A549 (cell line): Measurements from ENCODE around the gene FBXO3. TPM values are rescaled to one million over a fixed set of nuclear protein-coding genes. Genes with fewer than 3 reads are reported as not detected.

ENCODE experiments used
- ATAC-seq, 2 experiments: fragments of 200-7000 bp in 1 of 2; fragments of >200 bp in 1 of 2; cut with Nextera tagmentation in 1 of 2; cut with Tn5 transposase in 1 of 2; 3 replicates each; pipeline versions ENCODE4 v1.8.0 to v1.9.1; 2018 to 2020; ENCODE audit warnings: mild to moderate bottlenecking in 1 of 2, moderate library complexity in 1 of 2
- CTCF ChIA-PET: fragments of 300-600 bp; sonication (Branson Sonifier 250); formaldehyde crosslinking; extraction: SDS; loops from one replicate; lab custom pipeline; 2021; ENCODE audit warnings: antibody characterized with exemption, inconsistent platforms; lab: Yijun Ruan, JAX
- POLR2A ChIA-PET: fragments of 350-600 bp; formaldehyde crosslinking; extraction: SDS; loops from one replicate; lab custom pipeline; 2021; ENCODE audit warnings: antibody characterized with exemption, inconsistent platforms; lab: Yijun Ruan, JAX
- DNase-seq, 2 experiments: peaks; one replicate each; pipeline versions ENCODE4 v3.0.0 to v3.0.0-alpha.2; 2011 to 2016; ENCODE audit warnings: low read depth in 1 of 2, low spot score in 1 of 2
- FAIRE-seq: peaks from 2 replicates; lab custom pipeline; 2011; peaks lifted over from hg19 to GRCh38; lab: Jason Lieb, UNC
- H3K27ac ChIP-seq, 2 experiments: fragments of >200 bp; sonication (Bioruptor Twin); formaldehyde crosslinking; 3 replicates each; pipeline ENCODE4 v1.5.1; 2016 to 2017
- H3K4me1 ChIP-seq: fragments of >200 bp; sonication (Bioruptor Twin); formaldehyde crosslinking; 3 replicates; pipeline ENCODE4 v1.6.1; 2016
- H3K4me2 ChIP-seq: fragments of >200 bp; sonication (Bioruptor Twin); formaldehyde crosslinking; 3 replicates; pipeline ENCODE4 v1.6.1; 2016
- H3K4me3 ChIP-seq: fragments of >200 bp; sonication (Bioruptor Twin); formaldehyde crosslinking; 3 replicates; pipeline ENCODE4 v1.5.1; 2016
- H3K9me3 ChIP-seq: fragments of >200 bp; sonication (Bioruptor Twin); formaldehyde crosslinking; 3 replicates; pipeline ENCODE4 v1.6.1; 2016
- CEBPB ChIP-seq, 2 experiments: fragments of >200 bp in 1 of 2; sonication (Bioruptor Twin) in 1 of 2; formaldehyde crosslinking in 1 of 2; IDR thresholded peaks; 2 replicates each; pipeline ENCODE4 v1.6.1; 2012 to 2016
- EHF ChIP-seq: fragments of 250-450 bp; sonication (Bioruptor Pico); IDR thresholded peaks from 2 replicates; pipeline ENCODE4 v1.5.0; 2020; ENCODE audit warnings: mild to moderate bottlenecking
- EHMT2 ChIP-seq: fragments of 200-600 bp; sonication (generic); IDR thresholded peaks from 2 replicates; pipeline ENCODE4 v1.6.1; 2016; ENCODE audit warnings: antibody characterized with exemption, low read depth, mild to moderate bottlenecking, moderate library complexity
- EP300 ChIP-seq, 2 experiments: fragments of >200 bp; sonication (Bioruptor Twin); formaldehyde crosslinking; IDR thresholded peaks; 2 replicates in 1 of 2; 3 replicates in 1 of 2; pipeline ENCODE4 v1.6.1; 2016 to 2017
- ESRRA ChIP-seq: fragments of 150-350 bp; IDR thresholded peaks from 2 replicates; pipeline ENCODE4 v1.6.1; 2014; ENCODE audit warnings: mild to moderate bottlenecking, low read length, borderline replicate concordance
- FOSB ChIP-seq: fragments of 250-450 bp; sonication (Bioruptor Pico); IDR thresholded peaks from 2 replicates; pipeline ENCODE4 v1.5.0; 2020; ENCODE audit warnings: mild to moderate bottlenecking, moderate library complexity
- FOSL2 ChIP-seq, 2 experiments: fragments of 450-650 bp in 1 of 2; fragments of >200 bp in 1 of 2; sonication (Bioruptor Twin) in 1 of 2; formaldehyde crosslinking; IDR thresholded peaks; 2 replicates each; pipeline versions ENCODE4 v1.5.0 to v1.6.1; 2016 to 2020; ENCODE audit warnings: mild to moderate bottlenecking in 1 of 2, moderate library complexity in 1 of 2
- FOXS1 ChIP-seq: fragments of 250-450 bp; sonication (Bioruptor Pico); IDR thresholded peaks from 2 replicates; pipeline ENCODE4 v1.5.0; 2020; ENCODE audit warnings: mild to moderate bottlenecking, moderate library complexity
- GATA3 ChIP-seq: IDR thresholded peaks from 2 replicates; pipeline ENCODE4 v1.6.1; 2012; ENCODE audit warnings: borderline replicate concordance
- HDAC2 ChIP-seq: fragments of 200-600 bp; sonication (generic); IDR thresholded peaks from 2 replicates; pipeline ENCODE4 v1.6.1; 2016
- HEYL ChIP-seq: fragments of 250-450 bp; sonication (Bioruptor Pico); IDR thresholded peaks from 2 replicates; pipeline ENCODE4 v1.8.0; 2021; ENCODE audit warnings: mild to moderate bottlenecking, moderate library complexity
- HOXB13 ChIP-seq: fragments of 250-450 bp; sonication (Bioruptor Pico); IDR thresholded peaks from 2 replicates; pipeline ENCODE4 v1.5.0; 2020; ENCODE audit warnings: low read depth, mild to moderate bottlenecking, moderate library complexity
- KDM1A ChIP-seq: fragments of 200-600 bp; sonication (generic); IDR thresholded peaks from 2 replicates; pipeline ENCODE4 v1.6.1; 2016; ENCODE audit warnings: low read depth, mild to moderate bottlenecking
- KDM5A ChIP-seq: fragments of 200-600 bp; sonication (generic); IDR thresholded peaks from 2 replicates; pipeline ENCODE4 v1.6.1; 2016; ENCODE audit warnings: antibody characterized with exemption, mild to moderate bottlenecking
- MAFK ChIP-seq: fragments of 450-650 bp; IDR thresholded peaks from 2 replicates; pipeline ENCODE4 v1.6.1; 2014; ENCODE audit not compliant: partially characterized antibody
- MYC ChIP-seq: IDR thresholded peaks from 2 replicates; pipeline ENCODE4 v1.6.1; 2012; ENCODE audit warnings: mild to moderate bottlenecking, inconsistent platforms, low read length, improper control_type of control experiment, borderline replicate concordance
- NPAS2 ChIP-seq: fragments of 250-450 bp; sonication (Bioruptor Pico); IDR thresholded peaks from 2 replicates; pipeline ENCODE4 v1.8.0; 2022; ENCODE audit warnings: mild to moderate bottlenecking, moderate library complexity, borderline replicate concordance
- NR3C1 ChIP-seq: fragments of >200 bp; sonication (Bioruptor Twin); formaldehyde crosslinking; IDR thresholded peaks from 3 replicates; pipeline ENCODE4 v1.6.1; 2017
- POLR2A ChIP-seq: IDR thresholded peaks from 2 replicates; pipeline ENCODE4 v1.6.1; 2012; ENCODE audit warnings: mild to moderate bottlenecking, low read length
- RARB ChIP-seq: fragments of 250-450 bp; sonication (Bioruptor Pico); IDR thresholded peaks from 2 replicates; pipeline ENCODE4 v1.8.0; 2021; ENCODE audit warnings: mild to moderate bottlenecking, moderate library complexity
- RFX5 ChIP-seq: fragments of 450-650 bp; IDR thresholded peaks from 2 replicates; pipeline ENCODE4 v1.7.1; 2014; ENCODE audit warnings: antibody characterized with exemption, mild to moderate bottlenecking, moderate library complexity
- SMC3 ChIP-seq: fragments of >200 bp; sonication (Bioruptor Twin); formaldehyde crosslinking; IDR thresholded peaks from 3 replicates; pipeline ENCODE4 v1.6.1; 2018; ENCODE audit warnings: inconsistent platforms
- TFCP2L1 ChIP-seq: fragments of 250-450 bp; sonication (Bioruptor Pico); IDR thresholded peaks from 2 replicates; pipeline ENCODE4 v1.5.0; 2021; ENCODE audit warnings: mild to moderate bottlenecking
- TP53 ChIP-seq: fragments of 250-450 bp; sonication (Bioruptor Pico); IDR thresholded peaks from 2 replicates; pipeline ENCODE4 v1.5.0; 2021; ENCODE audit warnings: mild to moderate bottlenecking, moderate library complexity
- ZNF302 ChIP-seq: fragments of 250-450 bp; sonication (Bioruptor Pico); IDR thresholded peaks from 2 replicates; pipeline ENCODE4 v1.9.0; 2021; ENCODE audit warnings: inconsistent platforms, mild to moderate bottlenecking, moderate library complexity
- WGBS: methylation state at CpG from one replicate; pipeline ENCODE4 v1.1.6; 2017; ENCODE audit errors: missing lambda C conversion rate; 5-methylcytosine and 5-hydroxymethylcytosine counted together
- polyA plus RNA-seq, 4 experiments: library from polyadenylated mRNA; depleted of rRNA in 3 of 4; stranded (reverse); fragments of >200 nt; fragmentation: RNase III in 1 of 4; extraction: RNeasy Plus Mini Kit Qiagen cat#74134 plus additional on column Dnase treatment in 1 of 4; gene quantifications; 2 replicates in 3 of 4; 3 replicates in 1 of 4; pipeline ENCODE4 v1.2.3, GENCODE V29; 2011 to 2017
- TF ChIP-seq, protein P1 (sequence below): fragments of 450-650 bp; IDR thresholded peaks from 2 replicates; pipeline ENCODE4 v1.6.1; 2014; ENCODE audit warnings: antibody characterized with exemption
- TF ChIP-seq, protein P2 (sequence below): IDR thresholded peaks from 2 replicates; pipeline ENCODE4 v1.6.1; 2012; ENCODE audit warnings: low read depth, borderline replicate concordance
- TF ChIP-seq, protein P3 (sequence below): IDR thresholded peaks from 2 replicates; pipeline ENCODE4 v1.6.1; 2012
- TF ChIP-seq, protein P4 (sequence below): fragments of >200 bp; sonication (Bioruptor Twin); formaldehyde crosslinking; IDR thresholded peaks from 2 replicates; pipeline ENCODE4 v1.6.1; 2016
- TF ChIP-seq, protein P5 (sequence below): fragments of >200 bp; sonication (Bioruptor Twin); formaldehyde crosslinking; IDR thresholded peaks from 3 replicates; pipeline ENCODE4 v1.6.1; 2016

The FBXO3 gene
- polyA plus RNA-seq, 2 of the 4 experiments (the other 2 are of a cell fraction), result 22.5 to 42.6 TPM

DNA sequence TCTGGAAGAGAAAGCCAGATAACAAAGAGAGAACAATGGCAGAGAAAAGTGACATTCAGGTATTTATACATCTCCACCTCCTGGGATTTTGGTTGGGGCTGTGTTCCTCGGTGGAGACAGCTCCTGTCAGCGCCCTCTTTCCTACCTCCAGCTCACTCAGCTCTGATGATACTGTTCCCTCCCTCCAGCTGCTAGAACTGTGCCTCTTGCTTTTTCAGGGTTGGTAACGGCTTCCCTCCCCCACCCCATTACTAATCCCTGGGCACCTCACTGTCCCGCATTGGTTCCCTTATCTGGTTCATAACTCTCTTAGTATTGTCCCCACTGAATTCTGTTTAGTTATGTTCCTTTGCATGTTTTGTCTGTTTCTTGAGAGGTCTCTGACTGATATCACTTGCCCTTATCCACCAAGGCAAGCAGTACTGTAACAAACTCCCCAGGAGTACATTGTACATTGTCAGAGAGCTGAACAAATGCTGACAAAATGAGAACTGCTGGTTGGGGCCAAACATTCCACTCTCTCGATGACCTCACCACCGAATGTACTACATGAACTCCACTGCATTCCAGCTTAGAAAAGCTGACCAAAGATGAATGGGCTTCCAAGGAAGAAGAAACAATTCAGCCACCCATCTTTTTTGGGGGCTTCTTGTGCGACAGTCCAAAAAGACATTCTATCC, 5.7 kb upstream of the FBXO3 start:
- DNase-seq (no peak), ATAC-seq (0 out of 6 replicates have a peak, but pooled peaks of 1 of the 2 experiments have one; percentile 17), FAIRE-seq (no peak)
- H3K4me3 ChIP-seq, result no peak overlapping the region
- 62% methylated on average over 7 of the region's 7 CpGs for WGBS
- POLR2A ChIA-PET, result no interaction called here
- no peak overlapping the region for H3K4me2 ChIP-seq
- TF ChIP-seq FOXS1 (CRISPR knock-in tag), result no peak
- TF ChIP-seq NPAS2, result no peak
- TF ChIP-seq CEBPB (IDR thresholded peaks at IDR 0.05), result no peak
- TF ChIP-seq EHMT2, result no peak
- TF ChIP-seq NR3C1, result no peak
- TF ChIP-seq HOXB13 (CRISPR knock-in tag), result no peak
- TF ChIP-seq KDM5A, result no peak
- no peak for TF ChIP-seq RFX5
- TF ChIP-seq FOSL2 (IDR thresholded peaks at IDR 0.05), result no peak
- TF ChIP-seq FOSL2 (CRISPR knock-in tag; IDR thresholded peaks at IDR 0.05), result no peak
- TF ChIP-seq HEYL, result no peak
- no peak for TF ChIP-seq MAFK
- no peak for TF ChIP-seq TFCP2L1 (CRISPR knock-in tag)
- TF ChIP-seq, protein P1, sequence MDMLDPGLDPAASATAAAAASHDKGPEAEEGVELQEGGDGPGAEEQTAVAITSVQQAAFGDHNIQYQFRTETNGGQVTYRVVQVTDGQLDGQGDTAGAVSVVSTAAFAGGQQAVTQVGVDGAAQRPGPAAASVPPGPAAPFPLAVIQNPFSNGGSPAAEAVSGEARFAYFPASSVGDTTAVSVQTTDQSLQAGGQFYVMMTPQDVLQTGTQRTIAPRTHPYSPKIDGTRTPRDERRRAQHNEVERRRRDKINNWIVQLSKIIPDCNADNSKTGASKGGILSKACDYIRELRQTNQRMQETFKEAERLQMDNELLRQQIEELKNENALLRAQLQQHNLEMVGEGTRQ, result no peak
- no peak for TF ChIP-seq HDAC2
- no peak for TF ChIP-seq MYC
- no peak for TF ChIP-seq KDM1A
- TF ChIP-seq FOSB, result no peak
- no peak for TF ChIP-seq EHF (CRISPR knock-in tag)
- TF ChIP-seq, protein P2, sequence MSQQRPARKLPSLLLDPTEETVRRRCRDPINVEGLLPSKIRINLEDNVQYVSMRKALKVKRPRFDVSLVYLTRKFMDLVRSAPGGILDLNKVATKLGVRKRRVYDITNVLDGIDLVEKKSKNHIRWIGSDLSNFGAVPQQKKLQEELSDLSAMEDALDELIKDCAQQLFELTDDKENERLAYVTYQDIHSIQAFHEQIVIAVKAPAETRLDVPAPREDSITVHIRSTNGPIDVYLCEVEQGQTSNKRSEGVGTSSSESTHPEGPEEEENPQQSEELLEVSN, result no peak
- TF ChIP-seq ESRRA, result no peak
- no peaks in the 10 kb centered on the region for H3K9me3 ChIP-seq
- H3K27ac ChIP-seq, result no peak overlapping the region
- CTCF ChIA-PET, result interaction anchor here (0.8 to 2.5 kb wide), 5 partner anchors 15 to 50 kb away, joined by 3 to 9 read pairs (median 3); no protein-coding TSS in a partner anchor
- H3K4me1 ChIP-seq, result peaks cover 15% of the 10 kb centered on the region

DNA sequence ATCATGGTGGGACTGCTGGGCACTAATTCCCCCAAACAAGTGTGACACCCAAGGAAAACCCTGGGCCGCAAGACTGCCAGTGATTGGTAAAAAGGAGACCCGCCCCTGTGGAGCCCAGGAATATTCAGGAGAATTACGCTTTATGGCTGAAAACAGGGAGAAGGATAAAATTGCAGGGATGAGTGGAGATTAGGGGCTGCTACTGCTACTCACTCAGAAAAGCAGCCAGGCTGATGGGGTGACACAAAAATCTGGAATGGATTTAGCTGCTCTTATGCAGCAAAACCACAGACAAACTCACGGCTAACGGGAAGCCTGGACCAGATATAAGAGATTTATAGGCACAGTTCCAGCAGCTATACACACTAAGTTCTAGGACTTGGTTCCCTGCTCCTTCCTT, 4.4 kb upstream of the FBXO3 start:
- no peak overlapping the region for H3K4me3 ChIP-seq
- ChIA-PET CTCF (interaction anchor here (0.9 to 2.5 kb wide), 2 partner anchors 51 to 416 kb away, joined by 3 to 9 read pairs; no protein-coding TSS in a partner anchor), POLR2A (no interaction called here)
- ATAC-seq (no peak), DNase-seq (no peak), FAIRE-seq (no peak)
- no peaks in the 10 kb centered on the region for H3K9me3 ChIP-seq
- no peak overlapping the region for H3K27ac ChIP-seq
- TF ChIP-seq GATA3, result no peak
- TF ChIP-seq FOSB, result no peak
- no peak for TF ChIP-seq HOXB13 (CRISPR knock-in tag)
- TF ChIP-seq EHMT2, result no peak
- no peak for TF ChIP-seq EP300 (IDR thresholded peaks at IDR 0.05)
- TF ChIP-seq POLR2A, result no peak
- TF ChIP-seq, protein P3, sequence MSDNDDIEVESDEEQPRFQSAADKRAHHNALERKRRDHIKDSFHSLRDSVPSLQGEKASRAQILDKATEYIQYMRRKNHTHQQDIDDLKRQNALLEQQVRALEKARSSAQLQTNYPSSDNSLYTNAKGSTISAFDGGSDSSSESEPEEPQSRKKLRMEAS, result no peak
- TF ChIP-seq CEBPB (IDR thresholded peaks at IDR 0.05), result no peak
- TF ChIP-seq, protein P2, result no peak
- no peak for TF ChIP-seq RARB (CRISPR knock-in tag)
- TF ChIP-seq TFCP2L1 (CRISPR knock-in tag), result no peak
- TF ChIP-seq MYC, result no peak
- TF ChIP-seq ZNF302 (CRISPR knock-in tag), result no peak
- TF ChIP-seq, protein P4, sequence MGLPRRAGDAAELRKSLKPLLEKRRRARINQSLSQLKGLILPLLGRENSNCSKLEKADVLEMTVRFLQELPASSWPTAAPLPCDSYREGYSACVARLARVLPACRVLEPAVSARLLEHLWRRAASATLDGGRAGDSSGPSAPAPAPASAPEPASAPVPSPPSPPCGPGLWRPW, result no peak
- TF ChIP-seq FOXS1 (CRISPR knock-in tag), result no peak
- TF ChIP-seq, protein P5, sequence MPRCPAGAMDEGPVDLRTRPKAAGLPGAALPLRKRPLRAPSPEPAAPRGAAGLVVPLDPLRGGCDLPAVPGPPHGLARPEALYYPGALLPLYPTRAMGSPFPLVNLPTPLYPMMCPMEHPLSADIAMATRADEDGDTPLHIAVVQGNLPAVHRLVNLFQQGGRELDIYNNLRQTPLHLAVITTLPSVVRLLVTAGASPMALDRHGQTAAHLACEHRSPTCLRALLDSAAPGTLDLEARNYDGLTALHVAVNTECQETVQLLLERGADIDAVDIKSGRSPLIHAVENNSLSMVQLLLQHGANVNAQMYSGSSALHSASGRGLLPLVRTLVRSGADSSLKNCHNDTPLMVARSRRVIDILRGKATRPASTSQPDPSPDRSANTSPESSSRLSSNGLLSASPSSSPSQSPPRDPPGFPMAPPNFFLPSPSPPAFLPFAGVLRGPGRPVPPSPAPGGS, result no peak
- TF ChIP-seq NR3C1, result no peak
- no peak for TF ChIP-seq TP53 (CRISPR knock-in tag)
- no peak for TF ChIP-seq SMC3
- peaks cover 16% of the 10 kb centered on the region for H3K4me1 ChIP-seq
- WGBS, result 79% methylated on average over 5 of the region's 5 CpGs
- H3K4me2 ChIP-seq, result no peak overlapping the region
